K562 (cell line): ENCODE data around the gene PINK1. TPM values are rescaled to one million over a fixed set of nuclear protein-coding genes. Genes with fewer than 3 reads are reported as not detected.

Experiments
- ARID4B ChIP-seq: sonication (generic); formaldehyde crosslinking; IDR thresholded peaks from 2 replicates; pipeline ENCODE4 v1.8.0; 2022; ENCODE audit warnings: mild to moderate bottlenecking, missing genetic modification reagents
- BDP1 ChIP-seq: IDR thresholded peaks from 3 replicates; pipeline ENCODE4 v1.6.1; 2011; ENCODE audit not compliant: insufficient read length, insufficient read depth
- BRF1 ChIP-seq: IDR thresholded peaks from 3 replicates; pipeline ENCODE4 v1.6.1; 2011; ENCODE audit warnings: borderline replicate concordance, mild to moderate bottlenecking; ENCODE audit not compliant: insufficient read length; ENCODE audit errors: extremely low read depth
- E2F1 ChIP-seq: sonication (generic); formaldehyde crosslinking; IDR thresholded peaks from 2 replicates; pipeline ENCODE4 v1.8.1; 2023; ENCODE audit warnings: mild to moderate bottlenecking, missing genetic modification reagents, moderate library complexity
- ELF2 ChIP-seq: fragments of 250-450 bp; sonication (Bioruptor Pico); IDR thresholded peaks from 2 replicates; pipeline ENCODE4 v1.5.0; 2021; ENCODE audit warnings: mild to moderate bottlenecking
- FIP1L1 ChIP-seq: fragments of 200-400 bp; formaldehyde crosslinking; IDR thresholded peaks from 2 replicates; pipeline ENCODE4 v1.6.1; 2018; ENCODE audit warnings: mild to moderate bottlenecking, low read depth, low read length; ENCODE audit not compliant: poor library complexity, severe bottlenecking
- HMBOX1 ChIP-seq: sonication (generic); IDR thresholded peaks from 2 replicates; pipeline ENCODE4 v1.6.1; 2016
- HNRNPUL1 ChIP-seq: fragments of 200-400 bp; formaldehyde crosslinking; IDR thresholded peaks from 2 replicates; pipeline ENCODE4 v1.6.1; 2017; ENCODE audit warnings: low read length
- KLF10 ChIP-seq: fragments of 250-450 bp; sonication (Bioruptor Pico); IDR thresholded peaks from 2 replicates; pipeline ENCODE4 v1.6.1; 2021; ENCODE audit warnings: matching md5 sums
- MAZ ChIP-seq, 2 experiments: fragments of 450-650 bp in 1 of 2; sonication (generic) in 1 of 2; formaldehyde crosslinking; IDR thresholded peaks in 1 of 2; conservative IDR thresholded peaks in 1 of 2; 2 replicates each; pipeline versions ENCODE4 v1.4.0 to v1.5.0; 2020; ENCODE audit warnings: mild to moderate bottlenecking in 1 of 2, missing genetic modification reagents in 1 of 2
- PTRF ChIP-seq: fragments of 450-650 bp; IDR thresholded peaks from 2 replicates; pipeline ENCODE4 v1.6.1; 2016; ENCODE audit warnings: mild to moderate bottlenecking, missing genetic modification characterization, missing compliant biosample characterization
- TCF3 ChIP-seq: sonication (generic); formaldehyde crosslinking; IDR thresholded peaks from 2 replicates; pipeline ENCODE4 v1.4.0; 2020; ENCODE audit warnings: mild to moderate bottlenecking, missing genetic modification reagents
- TFE3 ChIP-seq: fragments of 450-650 bp; formaldehyde crosslinking; IDR thresholded peaks from 2 replicates; pipeline ENCODE4 v1.4.0; 2020; ENCODE audit warnings: mild to moderate bottlenecking, mixed read lengths
- polyA plus RNA-seq, 8 experiments: library from polyadenylated mRNA; depleted of rRNA in 4 of 8; stranded (reverse) in 5 of 8; unstranded in 3 of 8; fragments of >200 nt; fragmentation: Nextera tagmentation in 2 of 8; fragmentation: Illumina TruSeq in 1 of 8; extraction: Ambion mirVana in 2 of 8; extraction: Trizol in 1 of 8; gene quantifications; 2 replicates each; pipeline versions ENCODE4 v1.2.1 to v1.2.3, GENCODE V29; 2011 to 2014; ENCODE audit warnings: inconsistent platforms in 1 of 8, missing spikeins in 1 of 8
- total RNA-seq, 7 experiments: library from RNA; depleted of rRNA in 6 of 7; stranded (reverse); fragments of >200 nt in 6 of 7; fragmentation: Illumina TruSeq in 2 of 7; extraction: Trizol in 2 of 7; gene quantifications; 2 replicates each; pipeline versions ENCODE4 v1.2.1 to v1.2.3, GENCODE V29; 2011 to 2021; ENCODE audit warnings: low replicate concordance in 1 of 7

PINK1 gene
- total and polyA plus RNA-seq, 9 of the 15 experiments (the other 6 are each of a cell fraction or from before 2014, with no cell fraction given), result 1.5 to 11.3 (median 6.8) TPM

GRCh38 chr1:20633190-20634064 is at the start of gene PINK1 (continued):
- TF ChIP-seq E2F1 (CRISPR knock-in tag) (no peak), BDP1 (no peak), TFE3 (CRISPR knock-in tag) (no peak), TCF3 (CRISPR knock-in tag) (no peak), PTRF (no peak), MAZ (CRISPR knock-in tag; conservative IDR thresholded peaks at IDR 0.05 in 1 of 2, IDR thresholded peaks at IDR 0.05 in 1 of 2) (peak; percentile 76 to 90), ELF2 (CRISPR knock-in tag) (no peak), BRF1 (no peak), ARID4B (CRISPR knock-in tag) (peak; percentile 63; the same call in 1 of the 2 replicates), HNRNPUL1 (no peak), HMBOX1 (no peak), KLF10 (CRISPR knock-in tag) (no peak), FIP1L1 (no peak)
